GM19324 (cell line): ENCODE measurements around the gene PYGL.
"Not testable (repeated sequence)": the region's sequence is repeated elsewhere in the genome, so short reads cannot be mapped to it uniquely, and the experiment has no call there.

Experiments
- ATAC-seq: cut with Tn5 transposase; IDR thresholded peaks from one replicate; pipeline ENCODE4 v1.9.1; 2021; ENCODE audit warnings: mild to moderate bottlenecking, moderate library complexity; ENCODE audit not compliant: unreplicated experiment, low FRiP score

The PYGL gene

DNA sequence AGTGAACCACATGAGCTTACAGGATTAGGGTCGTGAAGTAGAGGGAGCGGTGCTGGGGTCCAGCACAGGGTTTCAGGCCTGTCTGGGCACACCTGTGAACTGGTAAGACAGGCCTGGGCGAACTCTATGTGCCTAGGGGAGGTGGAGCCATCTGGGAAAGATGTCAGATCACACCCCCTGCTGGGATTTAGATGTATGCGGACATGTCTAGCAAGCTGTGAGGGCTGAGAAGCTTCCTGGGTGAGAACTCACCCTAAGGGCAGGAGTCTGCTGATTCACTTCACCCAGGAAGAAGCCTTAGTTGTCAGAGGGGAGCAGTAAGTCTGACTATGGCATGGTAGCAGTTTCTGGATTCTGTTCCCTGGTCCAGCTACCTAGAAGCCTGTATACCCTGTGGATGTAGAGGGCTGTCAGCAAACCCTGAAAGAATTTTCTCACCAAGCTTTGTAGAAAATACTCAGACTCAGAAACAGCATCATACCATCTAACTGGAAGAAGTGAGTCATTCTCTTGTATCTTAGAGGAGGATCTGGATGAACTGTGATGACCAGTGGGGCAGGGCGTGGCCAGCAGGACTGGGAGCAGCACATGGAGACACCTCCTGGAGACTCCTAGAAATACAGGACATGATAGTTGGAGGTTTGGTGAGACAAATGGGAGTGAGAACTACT lies 11.2 kb upstream of the PYGL start:
- no peak for ATAC-seq

DNA sequence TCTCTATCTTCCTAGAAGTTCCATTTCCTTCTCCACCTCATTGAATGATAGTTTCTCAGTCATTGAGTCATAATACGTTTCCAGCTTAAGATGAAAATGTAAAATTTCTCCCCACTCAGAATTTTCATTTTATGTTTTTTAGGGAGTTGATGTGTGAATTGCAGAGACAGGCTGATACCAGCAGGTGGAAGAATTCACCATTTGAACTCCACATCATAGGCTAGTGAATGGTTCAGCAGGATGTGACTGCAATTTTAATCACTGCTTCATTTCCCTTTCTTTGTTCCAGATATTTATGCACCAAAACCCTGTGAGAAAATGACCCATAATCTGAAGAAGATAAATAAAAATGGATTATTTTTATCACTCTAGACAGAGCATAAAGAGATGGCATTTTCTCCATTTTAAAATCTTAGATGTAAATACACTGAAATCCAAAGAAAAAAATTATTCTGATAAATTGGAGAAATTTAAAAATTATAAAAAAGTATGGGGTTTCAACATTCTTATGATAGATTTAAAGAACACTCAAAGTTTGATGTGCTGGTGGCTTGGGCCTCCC lies 10.6 kb upstream of the PYGL start:
- no peak for ATAC-seq

DNA sequence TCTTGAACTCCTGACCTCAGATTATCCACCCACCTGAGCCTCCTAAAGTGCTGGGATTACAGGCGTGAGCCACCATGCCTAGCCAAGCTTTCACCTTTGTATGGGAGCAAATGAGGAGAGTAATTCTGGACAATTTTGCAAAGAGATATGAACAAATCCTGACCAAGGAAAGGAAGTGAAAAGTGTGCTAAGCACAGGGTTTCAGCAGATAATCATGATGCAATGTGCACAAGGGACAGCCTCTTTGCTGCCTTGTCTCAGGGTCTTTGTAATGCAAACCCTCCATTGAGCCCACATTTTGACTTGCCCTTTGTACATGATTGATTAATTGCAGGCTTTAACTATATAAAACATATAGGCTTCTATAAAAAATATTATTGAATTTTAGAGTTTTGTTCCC lies 9.2 kb upstream of the PYGL start:
- no peak for ATAC-seq

DNA sequence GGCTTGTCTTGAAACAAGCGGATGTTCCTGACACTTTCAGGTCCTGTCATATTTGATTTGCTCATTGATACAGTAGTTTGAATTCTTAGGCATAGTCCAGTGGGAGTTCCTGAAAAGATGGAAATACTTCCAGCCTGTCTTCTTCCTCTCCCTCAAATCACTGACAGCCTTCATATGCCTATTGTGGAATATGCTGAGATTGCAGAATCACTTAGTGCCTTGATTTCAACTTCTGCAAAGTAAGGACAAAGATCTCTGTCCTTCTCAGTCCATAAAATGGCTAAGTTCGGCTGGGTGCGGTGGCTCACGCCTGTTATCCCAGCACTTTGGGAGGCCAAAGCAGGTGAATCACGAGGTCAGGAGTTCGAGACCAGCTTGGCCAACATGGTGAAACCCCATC lies 6.7 kb upstream of the PYGL start:
- ATAC-seq = no peak

DNA sequence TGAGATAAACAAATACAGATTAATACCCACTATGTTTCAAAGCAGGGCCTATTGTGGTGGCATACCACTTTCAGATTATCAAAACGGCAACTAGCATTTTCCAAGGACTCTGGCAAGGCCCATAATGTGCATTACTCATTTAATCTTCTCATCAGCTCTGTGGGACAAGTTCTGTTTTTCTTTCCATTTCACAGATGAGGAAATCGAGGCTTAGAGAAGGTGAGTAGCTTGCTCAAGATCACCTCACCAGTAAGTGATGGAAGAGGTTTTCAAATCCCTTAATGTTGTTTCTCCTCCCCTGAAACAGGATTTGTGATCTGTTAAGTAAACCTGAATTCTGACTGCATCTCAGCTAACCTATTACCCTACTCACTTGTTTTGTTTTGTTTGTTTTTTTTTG lies 3.9 kb upstream of the PYGL start:
- ATAC-seq = no peak

DNA sequence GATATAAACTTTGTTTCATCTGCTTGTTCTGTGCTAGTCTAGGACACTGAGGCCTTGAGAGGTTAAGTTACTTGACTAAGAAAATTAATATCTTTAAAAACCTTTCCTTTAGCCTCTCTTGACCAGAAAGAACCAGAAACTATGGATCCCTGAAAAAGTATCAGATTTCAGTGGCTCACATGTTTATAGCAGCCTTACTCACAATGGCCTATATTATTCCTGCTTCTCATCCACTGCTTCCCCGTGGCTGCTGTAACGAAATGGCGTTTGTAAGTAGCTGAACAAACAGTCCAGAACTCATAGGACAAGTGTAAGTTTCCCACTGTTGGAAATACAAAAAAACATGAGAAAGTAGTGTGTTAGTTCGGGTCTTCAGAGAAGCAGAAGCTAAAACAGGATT lies 3.2 kb upstream of the PYGL start:
- no peak for ATAC-seq

DNA sequence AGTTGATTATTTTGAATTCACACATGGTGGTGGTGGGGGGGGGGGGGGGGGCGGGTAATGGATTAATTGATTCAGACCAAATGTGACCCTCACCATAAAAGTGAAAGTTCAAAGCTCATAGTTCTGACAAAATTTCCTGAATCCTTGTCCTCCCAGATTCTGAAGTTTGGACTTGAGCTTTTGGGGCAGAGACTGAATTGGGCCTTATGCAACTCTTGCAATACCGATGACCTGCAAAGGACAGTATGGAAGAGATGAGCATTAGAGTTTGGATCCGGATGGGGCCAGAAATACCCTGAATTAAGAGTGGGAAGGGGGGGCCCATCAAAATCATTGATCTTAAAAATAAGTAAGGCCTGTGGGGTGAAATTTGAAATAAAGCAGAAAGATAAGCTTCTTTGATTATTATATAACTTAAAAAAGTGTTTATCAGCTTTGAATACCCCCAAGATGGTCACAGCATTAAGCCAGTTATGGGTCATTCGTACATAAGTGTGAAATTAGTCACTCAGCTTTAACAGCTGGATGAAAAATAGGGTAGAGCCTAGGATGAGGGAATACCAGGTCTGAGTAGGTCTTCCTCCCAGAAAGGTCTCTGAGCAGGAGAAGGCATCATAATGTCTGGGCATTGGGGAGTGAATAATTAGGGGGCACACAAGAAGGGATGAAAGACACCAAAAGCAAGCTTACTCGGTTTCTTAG lies 2.1 kb upstream of the PYGL start:
- no peak for ATAC-seq

DNA sequence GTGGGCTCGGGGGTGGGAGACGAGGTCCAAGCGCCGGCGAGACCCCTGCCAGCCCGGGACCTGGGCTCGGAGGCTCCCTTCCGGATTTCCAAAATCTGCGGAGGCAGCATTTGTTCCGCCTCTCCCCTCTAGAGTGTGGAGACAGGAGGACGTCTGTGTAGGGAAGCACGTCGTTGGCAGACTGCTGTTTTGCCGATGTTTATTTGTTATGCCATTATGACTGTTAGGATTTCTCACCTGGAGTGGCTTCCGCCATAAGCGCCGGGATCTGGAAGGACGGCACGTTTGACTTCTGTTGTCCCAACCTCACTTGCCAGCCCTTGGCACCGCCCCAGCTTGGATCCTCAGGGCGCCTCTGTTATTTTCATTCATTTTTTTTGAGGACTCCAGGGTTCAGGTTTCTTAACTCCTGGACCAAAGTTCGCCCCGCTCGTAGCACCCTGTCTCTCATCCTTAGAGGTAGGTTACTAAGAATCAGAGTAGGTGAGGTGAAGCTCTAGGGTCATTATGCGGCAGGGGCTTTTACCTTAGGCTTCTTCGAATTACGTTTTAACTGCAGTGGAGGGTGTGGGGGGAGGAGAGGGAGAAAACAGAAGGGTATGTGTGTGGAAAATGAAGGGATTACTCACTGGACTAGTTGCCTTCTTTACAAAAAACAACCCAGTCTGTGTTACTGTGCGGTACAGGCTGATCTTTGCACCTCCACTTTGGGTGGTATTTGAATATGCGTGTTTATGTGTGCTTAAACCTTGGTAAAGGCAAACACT lies 547 bp upstream of the PYGL start:
- peak; percentile 10 for ATAC-seq

DNA sequence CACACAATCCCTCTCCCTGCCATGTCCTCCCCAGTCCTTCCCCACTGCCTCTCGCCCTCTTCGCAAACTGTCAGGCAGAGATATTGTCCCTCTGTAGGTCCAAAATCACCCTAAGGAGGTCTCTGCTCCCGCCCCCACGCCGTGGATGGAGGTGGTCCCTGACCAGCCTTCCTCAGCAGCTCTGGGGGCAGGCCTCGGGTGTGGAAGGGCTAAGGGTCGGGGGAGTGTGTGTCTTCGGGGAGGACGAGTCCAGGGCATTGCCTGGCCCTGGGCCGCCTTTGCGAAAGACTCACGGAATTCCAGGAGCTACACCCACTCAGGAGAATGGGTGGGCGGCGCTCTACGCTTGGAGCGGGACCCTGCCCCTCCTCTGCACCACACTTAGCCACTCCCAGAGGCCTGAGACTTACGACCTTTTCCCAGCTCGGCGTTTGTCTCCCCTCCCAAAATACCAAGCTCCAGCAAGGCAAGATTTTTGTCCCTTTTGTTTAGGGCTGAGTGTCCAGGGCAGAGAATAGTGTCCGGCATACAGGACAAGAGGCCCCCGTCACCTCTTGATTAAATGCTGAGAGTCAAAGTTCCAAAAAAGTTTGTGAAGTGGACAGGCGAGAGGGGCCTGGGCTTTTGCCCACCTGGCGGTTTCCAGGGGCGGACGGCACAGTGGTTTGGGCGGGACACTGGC lies 881 bp downstream of the PYGL start:
- no peak for ATAC-seq

DNA sequence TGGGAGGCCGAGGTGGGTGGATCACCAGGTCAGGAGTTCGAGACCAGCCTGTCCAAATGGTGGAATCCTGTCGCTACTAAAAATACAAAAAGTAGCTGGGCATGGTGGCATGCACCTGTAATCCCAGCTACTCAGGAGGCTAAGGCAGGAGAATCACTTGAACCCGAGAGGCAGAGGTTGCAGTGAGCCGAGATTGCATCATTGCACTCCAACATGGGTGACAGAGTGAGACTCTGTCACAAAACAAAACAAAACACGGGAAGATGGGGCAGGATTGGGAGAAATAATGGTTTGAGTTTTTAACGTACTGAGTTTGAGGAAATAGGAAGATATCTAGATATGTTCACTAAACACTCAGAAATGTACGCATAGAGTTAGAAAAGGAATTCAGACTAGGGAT lies 2.6 kb downstream of the PYGL start:
- not testable (repeated sequence) for ATAC-seq

DNA sequence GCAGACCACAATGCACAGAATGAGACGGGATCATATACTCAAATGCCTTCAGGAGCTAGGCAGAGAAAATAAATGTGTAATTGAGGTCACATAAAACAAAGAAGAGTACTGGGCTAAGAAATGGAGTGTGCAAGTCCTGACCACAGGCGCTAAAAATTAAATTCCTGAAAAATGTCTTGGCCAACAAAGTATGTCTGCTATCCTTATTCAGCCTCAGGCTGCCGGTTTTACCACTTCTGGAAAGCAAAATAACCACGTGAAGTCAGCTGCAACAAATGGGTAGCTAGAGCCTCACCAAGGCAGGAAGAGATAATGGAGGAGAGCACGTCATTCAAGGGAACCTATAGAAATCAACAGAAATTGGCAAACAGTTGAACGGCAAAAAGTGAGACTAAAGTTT lies 3.1 kb downstream of the PYGL start:
- ATAC-seq = no peak

DNA sequence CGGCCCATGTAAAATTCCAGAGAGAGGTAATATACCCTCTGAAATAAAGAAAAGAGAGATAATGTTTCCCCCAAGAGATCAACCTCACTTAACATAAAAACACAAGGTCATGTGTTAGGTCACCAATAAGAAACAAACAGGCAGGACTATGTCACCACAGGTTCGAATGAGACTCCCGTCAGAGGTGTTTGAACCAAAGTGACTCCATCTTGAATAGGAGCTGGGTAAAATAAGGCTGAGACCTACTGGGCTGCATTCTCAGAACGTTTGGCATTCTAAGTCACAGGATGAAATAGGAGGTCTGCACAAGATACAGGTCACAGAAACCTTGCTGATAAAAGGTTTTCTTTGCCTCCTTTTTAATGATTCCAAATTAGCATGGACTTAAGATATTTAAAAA lies 6.5 kb downstream of the PYGL start:
- ATAC-seq = no peak

DNA sequence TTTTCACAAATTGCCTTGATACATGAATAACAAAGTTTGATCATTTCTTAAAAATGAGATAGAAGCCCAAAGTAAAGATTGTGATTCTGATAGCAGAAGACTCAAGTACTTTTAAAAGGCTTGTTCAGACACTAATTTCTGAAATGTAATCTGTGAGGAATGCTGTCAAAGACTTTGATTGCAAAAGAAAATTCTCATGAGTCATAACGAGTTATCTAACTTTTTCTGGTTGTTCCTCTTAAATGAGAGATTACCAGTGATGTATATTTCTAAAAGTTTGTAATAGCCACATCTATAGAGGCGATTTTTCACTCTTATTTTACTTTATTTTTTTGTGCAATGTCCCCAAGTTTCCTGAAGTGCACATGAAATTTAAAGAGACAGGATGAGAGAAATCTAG lies 7.0 kb downstream of the PYGL start:
- ATAC-seq = no peak

DNA sequence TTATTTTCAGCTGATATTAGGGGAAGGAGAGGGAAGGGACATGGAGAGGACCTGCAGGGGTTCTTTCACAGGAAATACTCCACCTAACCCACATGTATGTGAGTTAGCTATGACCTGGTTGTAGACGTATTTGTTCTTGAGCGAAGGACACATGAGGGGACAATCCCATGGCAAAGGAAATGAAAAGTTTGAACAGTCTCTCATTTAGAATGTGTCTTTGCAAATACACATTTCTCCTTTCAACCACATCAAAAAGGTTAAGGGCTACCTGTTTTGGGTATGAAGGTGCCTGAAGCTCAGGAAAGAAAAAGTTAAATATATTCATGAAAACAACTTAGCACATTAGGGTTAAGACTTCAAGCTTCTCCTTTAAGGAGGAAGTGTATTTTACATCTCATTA lies 7.4 kb downstream of the PYGL start:
- no peak for ATAC-seq

DNA sequence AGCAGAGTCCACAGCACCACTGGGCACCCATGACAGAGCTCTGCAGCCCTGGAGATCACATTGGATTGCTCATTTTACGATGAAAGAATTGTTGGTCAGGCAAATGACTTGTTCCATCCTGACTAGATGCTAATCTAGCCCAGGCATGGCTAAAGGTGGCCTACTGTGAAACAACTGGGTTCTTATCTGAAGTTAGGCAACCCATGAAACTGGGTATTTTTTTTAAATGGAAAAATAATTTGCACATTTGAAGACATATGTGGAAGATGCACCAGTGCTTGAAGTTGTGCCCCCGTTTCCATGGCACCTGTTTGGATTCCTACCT lies 8.3 kb downstream of the PYGL start:
- ATAC-seq = no peak

DNA sequence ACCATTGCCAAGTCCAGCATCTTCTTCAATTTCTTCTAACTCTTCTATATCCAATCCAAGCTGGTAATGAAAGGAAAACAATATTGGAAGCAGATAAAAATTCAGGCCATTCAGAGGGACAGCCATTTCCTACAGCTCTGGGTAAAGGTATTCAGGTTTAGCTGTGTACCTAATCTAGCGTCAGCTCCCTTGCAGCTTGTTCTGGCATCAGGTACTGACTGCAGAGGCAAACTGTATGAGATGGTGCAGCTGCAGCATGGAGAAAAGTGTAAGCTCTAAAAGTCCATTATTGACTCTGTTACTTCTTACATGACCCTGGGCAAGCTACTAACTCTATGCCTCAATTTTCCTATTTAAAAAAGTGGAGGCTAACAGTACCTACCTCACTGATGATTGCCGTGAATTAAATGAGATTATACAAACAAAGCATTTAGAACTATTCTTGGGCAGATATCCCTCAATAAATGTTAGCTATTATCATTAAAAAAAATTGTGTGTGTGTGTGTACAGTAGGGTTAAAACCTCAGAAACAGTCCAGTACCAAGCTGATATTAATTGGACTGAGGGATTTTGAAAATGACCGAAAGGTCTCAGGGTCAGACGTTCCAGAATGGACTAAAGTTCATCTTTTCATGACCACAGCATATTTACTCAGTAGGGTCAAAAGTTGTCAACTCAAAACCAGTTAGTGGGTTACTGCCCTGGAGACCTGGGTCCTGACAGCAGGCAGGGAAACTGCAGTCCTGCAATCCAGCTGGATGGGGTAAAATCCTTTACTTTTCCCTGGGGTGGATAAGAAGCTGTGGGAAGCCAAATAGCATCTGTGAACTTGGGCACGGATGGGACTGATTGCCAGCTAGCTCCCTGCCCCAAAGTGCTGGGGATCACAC lies 8.9 kb downstream of the PYGL start:
- ATAC-seq = no peak

DNA sequence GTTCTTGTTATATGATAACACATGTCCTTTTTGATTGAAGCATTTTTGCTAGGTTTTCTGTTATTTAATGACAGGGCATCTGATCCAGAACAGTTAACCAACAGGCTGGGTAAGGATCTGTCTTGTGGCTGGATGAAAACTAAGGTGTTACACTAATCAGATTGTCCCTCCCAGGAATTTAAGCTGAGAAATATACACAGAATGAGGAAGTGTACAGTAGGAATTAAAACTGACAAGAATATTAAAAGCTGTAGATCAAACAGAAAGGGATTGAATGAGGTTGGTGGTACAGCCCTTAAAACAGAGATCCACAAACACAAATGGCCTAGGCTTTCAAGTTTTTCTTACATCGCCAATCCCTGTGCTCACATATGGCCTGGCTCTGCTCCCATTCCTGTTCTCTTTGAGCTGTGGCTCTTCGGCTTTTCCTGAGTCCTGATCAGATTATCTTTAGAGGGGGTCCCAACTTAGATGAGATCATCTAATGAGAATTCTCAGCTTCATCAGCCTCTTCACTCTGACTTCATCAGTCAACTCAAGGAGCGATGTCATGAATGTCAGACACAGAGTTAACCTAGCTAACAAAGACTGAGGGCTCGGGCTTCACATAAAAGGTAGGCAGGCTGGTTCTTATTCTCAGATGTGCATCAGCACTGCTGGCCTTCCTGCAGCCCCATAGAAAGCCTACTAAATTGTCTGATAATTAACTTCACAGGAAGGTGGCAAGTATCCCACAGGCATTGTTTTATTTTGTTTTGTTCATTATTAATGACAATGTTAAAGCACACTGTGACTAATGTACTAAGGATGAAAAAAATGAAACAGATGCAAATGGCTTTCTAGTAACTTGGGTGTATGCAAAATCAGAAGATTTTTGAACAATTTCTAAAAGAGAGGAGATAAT lies 11.4 kb downstream of the PYGL start:
- ATAC-seq = no peak

DNA sequence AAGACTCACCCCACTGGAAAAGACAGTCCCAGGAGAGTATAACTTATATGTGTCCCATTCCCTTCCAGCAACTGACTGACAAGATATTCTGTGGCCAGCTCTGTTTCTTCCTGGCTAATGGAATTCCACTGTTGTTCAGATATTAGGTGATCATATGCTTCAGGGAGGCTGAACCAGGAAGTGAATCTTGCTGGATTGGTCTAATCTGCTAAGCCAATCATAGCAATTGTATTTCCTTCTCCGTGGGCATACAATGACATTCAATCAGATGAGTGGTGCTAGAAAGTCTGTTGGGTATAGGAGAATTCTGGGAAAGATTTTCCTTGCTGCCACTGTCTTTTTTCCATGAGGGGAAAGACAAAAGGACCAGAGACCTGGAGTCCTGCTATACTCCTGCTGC lies 12.1 kb downstream of the PYGL start:
- no peak for ATAC-seq

DNA sequence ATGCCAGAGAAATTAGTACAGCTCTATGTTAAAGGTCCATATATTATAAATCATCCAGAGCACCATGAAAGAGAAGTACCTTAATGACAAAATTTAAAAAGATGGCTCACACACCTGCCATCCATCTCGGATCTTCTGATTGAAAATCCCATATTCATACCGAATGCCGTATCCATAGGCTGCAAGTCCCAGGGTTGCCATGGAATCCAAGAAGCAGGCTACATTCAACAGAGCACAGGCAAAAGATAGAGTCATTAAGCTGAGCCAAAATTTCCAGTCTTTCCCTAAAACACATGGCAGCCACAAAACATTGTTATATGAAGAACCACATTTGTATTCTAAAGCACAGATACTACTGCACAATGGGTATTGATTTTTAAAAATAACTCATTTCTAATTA lies 12.7 kb downstream of the PYGL start:
- no peak for ATAC-seq
